ENCODE data around the gene SSTR4.

Gene SSTR4

DNA sequence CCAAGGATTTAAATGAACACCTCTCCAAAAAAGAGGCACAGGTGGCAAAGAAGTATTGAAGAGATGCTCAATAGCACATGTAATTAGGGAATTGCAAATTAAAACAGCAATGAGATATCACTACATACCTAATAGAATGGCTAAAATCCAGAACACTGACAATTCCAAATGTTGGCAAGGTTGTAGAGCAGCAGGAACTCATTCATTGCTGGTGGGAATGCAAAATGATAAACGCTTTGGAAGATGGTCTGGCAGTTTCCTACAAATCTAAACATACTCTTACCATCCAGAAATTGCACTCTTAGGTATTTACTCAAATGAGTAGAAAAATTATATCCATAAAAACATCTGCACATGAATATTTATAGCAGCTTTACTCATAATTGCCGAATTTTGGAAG lies 34.0 kb downstream of the SSTR4 start:
- DNase-seq: no peak

DNA sequence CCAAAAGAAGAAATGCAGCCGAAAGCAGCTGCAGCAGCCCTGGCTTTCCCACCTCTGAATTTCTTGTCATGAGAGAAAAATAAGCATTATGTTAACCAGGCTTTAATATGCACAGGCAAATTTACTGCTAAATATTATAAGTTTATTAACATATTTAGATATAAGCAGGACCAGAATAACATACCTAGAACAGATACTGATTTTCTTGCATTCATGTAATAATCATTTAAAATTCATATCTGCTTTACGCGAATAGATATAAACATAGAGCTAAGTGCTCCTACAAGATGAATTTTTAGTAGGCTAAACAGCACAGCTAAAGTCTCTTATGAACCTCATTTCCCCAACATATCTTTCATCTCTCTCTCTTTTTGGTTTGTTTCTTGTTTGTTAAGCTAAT lies 36.3 kb downstream of the SSTR4 start:
- no peak for DNase-seq

GRCh38 chr20:23071996-23072395 lies 36.9 kb downstream of the SSTR4 start:
- DNase-seq: no peak

- DNase-seq: no peak
Measured at GRCh38 chr20:23072892-23073586, 37.9 kb downstream of the SSTR4 start.

- DNase-seq: no peak
Measured at GRCh38 chr20:23074052-23074451, 38.9 kb downstream of the SSTR4 start.

GRCh38 chr20:23077277-23077676 lies 42.2 kb downstream of the SSTR4 start:
- DNase-seq: no peak

DNA sequence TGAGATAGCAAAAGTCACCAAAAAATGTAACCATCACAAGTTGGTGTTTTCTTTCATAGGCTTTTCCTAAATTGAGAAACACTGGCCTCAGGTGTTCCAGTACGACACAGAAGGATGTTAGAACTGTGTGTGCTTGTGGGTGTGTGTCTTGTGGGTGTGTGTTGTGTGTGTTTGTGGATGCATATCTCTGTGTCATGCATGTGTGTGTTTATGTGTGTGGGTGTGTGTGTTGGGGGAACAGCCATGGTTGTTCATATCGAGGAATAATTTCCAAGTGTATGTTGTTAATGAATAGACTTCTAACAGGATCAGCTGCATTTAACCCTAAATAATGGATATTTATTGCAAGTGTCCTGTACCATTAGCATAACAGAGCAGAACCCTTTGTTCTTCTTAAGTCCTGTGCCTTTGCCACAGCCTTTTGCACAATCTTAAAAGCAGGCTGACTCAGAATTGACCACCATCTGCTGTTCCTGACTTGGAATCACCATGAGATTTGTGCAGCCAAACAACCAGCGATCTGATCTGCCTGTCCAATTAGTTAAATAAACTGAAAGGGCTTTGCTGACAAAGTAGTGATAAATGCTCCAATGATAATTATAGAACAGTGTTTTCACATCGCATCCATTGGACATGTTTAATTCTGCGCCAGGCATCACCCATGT lies 43.4 kb downstream of the SSTR4 start:
- no peak for DNase-seq

DNA sequence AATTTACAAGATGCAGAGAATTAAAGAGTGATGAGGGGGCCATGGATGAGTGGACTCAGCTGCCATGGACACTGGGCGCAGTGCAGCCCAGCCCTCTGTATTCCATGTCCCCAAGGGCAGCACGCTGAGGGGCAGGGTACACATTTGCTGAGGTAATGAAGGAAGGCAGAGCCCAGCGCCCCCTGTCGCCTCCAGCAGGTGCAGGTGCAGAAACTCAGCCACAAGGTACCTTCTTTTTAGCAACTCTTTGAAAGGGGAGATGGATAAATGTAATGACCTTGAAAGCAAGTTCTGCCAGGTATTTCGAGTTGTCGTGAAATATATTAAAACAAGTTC lies 43.9 kb downstream of the SSTR4 start:
- DNase-seq: no peak

DNA sequence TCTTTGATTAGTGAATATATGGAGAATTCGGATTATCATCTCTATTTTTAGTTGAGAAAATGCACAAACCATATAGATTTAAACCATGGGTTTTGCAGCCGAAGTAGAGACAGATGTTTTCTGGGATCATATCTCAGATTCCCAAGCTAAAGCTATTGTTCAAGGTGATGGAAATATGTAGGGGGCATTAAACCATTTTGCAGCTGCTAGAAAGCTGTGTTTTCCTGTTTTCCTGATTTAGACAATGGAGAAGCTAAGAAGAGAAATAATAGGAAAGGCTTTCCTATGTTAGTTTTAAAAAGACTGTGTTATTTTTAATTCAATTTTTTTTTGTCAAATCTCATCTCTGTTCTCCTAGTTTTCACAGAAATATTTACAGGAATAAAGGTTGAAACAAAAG lies 44.8 kb downstream of the SSTR4 start:
- no peak for DNase-seq

DNA sequence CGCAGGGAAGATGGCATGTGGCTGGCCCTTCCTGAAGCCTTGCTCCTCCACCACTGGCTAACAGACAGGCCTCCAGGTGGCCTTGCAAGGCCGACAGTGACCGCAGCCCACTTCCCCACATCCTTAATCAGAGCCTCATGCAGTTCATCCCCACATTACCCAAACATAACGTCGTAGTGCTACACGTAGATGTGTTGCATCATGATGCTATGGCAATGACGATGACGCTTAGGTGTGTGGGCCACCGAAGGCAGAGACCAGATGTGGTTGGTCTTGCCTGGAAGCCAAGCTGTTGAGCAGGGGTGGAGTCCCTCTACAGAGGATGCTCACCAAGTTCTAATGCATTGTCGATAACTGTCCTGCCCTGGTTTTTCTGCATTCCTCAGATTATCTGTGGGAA lies 45.4 kb downstream of the SSTR4 start:
- no peak for DNase-seq

- no peak for DNase-seq
Measured at GRCh38 chr20:23081263-23081819, 46.2 kb downstream of the SSTR4 start.

- peak; percentile 81 for DNase-seq
Measured at GRCh38 chr20:23082846-23083552, 47.9 kb downstream of the SSTR4 start.

- no peak for DNase-seq
Measured at GRCh38 chr20:23083553-23084220, 48.6 kb downstream of the SSTR4 start.

DNA sequence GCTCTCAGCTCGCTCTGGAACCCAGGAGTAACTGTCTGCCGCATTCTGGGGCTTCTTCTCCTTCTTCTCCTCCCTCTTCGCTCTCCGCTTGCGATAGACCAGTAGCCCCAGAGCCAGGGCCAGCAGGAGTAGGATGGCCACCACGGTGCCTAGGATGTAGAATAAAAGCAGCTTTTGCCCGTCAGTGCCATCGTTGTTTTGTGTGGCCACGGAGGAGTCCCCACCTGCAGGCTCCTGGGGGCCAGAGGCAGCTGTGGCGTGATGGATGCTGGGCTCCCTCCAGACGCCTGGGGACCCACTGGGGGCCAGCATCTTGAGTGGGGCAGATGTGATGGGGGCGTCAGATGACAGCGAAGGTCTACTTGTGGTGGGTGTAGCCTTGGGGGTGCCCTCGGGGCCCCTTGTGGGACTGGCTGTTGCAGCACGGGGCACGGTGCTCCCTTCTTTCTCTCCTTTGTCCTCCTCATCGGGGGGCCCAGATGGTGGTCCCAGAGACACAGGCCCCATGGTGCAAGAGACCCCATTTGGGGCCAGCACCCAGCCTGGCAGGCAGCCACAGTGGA lies 49.3 kb downstream of the SSTR4 start:
- DNase-seq: no peak

- no peak for DNase-seq
Measured at GRCh38 chr20:23084845-23085365, 49.8 kb downstream of the SSTR4 start.

DNA sequence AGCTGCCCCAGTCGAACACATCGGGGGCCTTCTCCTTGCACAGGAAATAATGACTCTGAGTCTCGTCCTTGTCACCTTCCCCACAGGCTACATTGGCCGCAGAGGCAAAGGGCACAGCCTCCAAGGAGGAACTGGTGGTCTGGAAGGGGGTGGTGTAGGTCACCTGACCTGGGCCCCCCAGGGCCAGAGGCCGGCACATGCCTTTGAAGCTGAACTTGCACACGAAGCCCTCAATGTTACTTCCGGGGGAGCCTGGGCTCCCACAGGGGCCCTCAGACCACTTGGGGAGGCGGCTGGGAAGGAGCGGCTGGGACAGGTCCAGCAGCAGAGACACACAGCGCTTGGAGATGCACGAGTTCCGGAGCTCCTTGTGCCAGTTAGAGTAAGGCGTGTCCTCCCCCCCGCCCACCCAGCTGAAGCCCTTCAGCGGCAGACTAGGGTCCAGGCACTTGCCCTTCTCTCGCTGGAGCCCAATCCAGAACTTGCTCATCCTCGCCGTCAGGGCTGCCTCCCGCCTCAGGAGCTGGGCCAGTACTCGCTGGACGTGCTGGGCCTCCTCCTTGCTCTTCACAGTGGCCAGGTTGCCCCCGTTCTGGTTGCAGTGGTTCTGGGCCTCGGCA lies 50.4 kb downstream of the SSTR4 start:
- DNase-seq: no peak

GRCh38 chr20:23086056-23086566 lies 51.0 kb downstream of the SSTR4 start, which contains the start of gene CD93:
Gene CD93 (minus strand): TSS chr20:23086324. CDS start chr20:23086192, 132 bp downstream.
- DNase-seq: no peak

GRCh38 chr20:23086931-23087411 lies 51.9 kb downstream of the SSTR4 start:
- no peak for DNase-seq

- DNase-seq: no peak
Measured at GRCh38 chr20:23087587-23088251, 52.6 kb downstream of the SSTR4 start.

All from NCI-H510A treated with DMSO at 0.1 percent for 48 hours (cell line).